GM18951 (cell line): ENCODE results near the gene KAT6B.
A peak's percentile ranks its signal among the peaks of the same experiment; 100 is the strongest.
"Not testable (repeated sequence)": the region's sequence is repeated elsewhere in the genome, so short reads cannot be mapped to it uniquely, and the experiment has no call there.

Source experiments
- POLR2A ChIP-seq: IDR thresholded peaks from 4 replicates; pipeline ENCODE4 v1.6.1; 2011; ENCODE audit warnings: mild to moderate bottlenecking; ENCODE audit not compliant: insufficient read length, insufficient read depth; ENCODE audit errors: extremely low read depth
- in situ Hi-C: fragments of 300-500 bp; cut with MboI; formaldehyde crosslinking; loops from one replicate; pipeline ENCODE4 v1.12.0; 2022; ENCODE audit warnings: low sequenced_read_pairs, mixed read lengths, inconsistent platforms; ENCODE audit not compliant: unreplicated experiment

The KAT6B gene

DNA sequence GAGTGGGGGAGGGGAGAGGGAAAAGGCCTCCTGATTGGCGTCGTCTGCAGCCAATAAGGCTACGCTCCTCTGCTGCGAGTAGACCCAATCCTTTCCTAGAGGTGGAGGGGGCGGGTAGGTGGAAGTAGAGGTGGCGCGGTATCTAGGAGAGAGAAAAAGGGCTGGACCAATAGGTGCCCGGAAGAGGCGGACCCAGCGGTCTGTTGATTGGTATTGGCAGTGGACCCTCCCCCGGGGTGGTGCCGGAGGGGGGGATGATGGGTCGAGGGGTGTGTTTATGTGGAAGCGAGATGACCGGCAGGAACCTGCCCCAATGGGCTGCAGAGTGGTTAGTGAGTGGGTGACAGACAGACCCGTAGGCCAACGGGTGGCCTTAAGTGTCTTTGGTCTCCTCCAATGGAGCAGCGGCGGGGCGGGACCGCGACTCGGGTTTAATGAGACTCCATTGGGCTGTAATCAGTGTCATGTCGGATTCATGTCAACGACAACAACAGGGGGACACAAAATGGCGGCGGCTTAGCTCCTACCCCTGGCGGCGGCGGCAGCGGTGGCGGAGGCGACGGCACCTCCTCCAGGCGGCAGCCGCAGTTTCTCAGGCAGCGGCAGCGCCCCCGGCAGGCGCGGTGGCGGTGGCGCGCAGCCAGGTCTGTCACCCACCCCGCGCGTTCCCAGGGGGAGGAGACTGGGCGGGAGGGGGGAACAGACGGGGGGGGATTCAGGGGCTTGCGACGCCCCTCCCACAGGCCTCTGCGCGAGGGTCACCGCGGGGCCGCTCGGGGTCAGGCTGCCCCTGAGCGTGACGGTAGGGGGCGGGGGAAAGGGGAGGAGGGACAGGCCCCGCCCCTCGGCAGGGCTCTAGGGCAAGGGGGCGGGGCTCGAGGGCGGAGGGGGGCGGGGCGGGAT lies at the start of gene KAT6B:
KAT6B (plus strand) TSS at position 459 of the 903 bp plus-strand sequence. CDS start 16,258 bp downstream, outside the sequence.
- in situ Hi-C loops: no loop called here
- TF ChIP-seq POLR2A: peak; percentile 61

DNA sequence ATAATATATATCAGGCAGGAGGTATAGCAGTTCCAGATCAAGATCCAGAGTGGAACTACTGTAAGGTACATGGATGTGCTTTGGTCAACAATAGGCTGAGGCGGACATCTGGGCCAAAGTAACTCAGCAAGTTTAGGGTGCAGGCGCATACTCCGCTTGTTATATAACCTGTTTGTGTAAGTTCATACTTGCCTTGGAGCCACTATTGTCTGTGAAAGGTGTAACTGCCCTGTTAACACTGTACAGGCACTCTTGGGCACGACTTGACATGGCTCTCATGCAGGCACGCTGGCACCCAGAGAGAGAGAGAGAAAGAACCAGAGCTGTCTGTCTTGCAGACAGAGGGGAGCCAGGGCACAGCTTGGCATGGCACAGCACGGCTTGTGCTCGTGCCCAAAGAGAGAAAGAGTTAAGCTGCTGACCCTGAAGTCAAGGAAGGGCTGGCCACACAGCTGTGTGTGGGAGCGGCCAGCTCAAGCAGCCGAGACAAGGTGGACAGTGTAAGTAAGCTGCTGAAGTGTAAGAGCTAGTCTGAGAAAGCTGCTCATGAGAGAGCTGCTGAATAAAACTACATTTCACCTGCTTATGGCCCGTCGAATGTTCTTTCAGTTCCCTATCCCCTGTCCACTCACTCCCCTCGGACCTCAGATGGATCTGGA lies 47.8 kb upstream of the KAT6B start:
- in situ Hi-C loops: no loop called here
- no peak for TF ChIP-seq POLR2A

DNA sequence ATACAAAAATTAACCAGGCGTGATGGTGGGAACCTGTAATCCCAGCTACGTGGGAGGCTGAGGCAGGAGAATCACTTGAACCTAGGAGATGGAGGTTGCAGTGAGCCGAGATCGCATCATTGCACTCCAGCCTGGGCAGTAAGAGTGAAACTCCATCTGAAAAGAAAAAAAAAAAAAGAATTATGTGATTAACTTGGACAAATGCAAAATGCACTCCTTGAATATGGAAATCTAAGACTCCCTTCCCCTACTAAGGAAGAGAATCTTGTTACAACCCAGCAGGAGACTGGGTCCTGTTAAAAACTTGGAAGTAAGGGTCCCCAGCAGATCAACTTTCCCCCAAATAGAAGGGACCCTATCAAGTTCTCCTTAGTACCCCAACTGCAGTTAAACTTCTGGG lies 44.5 kb upstream of the KAT6B start:
- in situ Hi-C loops: not testable (repeated sequence)

DNA sequence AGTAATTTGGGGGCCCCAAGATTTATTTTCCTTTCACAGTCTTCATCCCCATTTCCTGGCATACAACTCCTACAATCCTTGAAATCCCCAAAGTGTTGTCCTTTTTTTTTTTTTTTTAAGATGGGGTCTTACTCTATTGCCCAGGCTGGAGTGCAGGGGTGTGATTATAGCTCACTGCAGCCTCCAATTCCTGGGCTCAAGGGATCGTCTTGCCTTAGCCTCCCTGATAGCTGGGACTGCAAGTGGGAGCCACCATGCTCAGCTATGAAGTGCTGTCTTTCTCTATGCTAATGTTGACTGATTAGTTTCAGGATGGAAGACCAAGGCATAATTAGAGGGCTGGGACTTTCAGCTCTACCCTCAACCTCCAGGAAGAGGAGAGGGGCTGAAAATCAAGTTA lies 41.9 kb upstream of the KAT6B start:
- no peak for TF ChIP-seq POLR2A
- in situ Hi-C loops: no loop called here

DNA sequence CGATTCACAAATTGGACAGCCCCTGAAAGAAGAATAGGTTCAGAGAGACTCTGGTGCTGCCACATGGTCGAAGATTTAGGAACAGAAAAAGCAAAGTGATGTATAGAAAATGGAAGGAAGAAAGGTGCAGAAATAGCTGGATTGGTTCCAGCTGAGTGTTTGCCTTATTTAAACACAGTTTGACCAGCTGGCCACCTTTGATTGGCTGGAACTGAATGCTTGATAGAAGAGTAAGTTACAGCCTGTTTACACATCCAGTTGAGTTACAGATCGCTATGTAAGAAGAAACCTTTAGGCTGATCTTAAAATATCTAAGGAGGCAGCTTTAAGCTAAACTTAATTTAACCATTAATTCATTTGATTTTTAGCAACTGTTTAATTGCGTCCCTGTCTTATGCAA lies 40.3 kb upstream of the KAT6B start:
- no peak for TF ChIP-seq POLR2A

DNA sequence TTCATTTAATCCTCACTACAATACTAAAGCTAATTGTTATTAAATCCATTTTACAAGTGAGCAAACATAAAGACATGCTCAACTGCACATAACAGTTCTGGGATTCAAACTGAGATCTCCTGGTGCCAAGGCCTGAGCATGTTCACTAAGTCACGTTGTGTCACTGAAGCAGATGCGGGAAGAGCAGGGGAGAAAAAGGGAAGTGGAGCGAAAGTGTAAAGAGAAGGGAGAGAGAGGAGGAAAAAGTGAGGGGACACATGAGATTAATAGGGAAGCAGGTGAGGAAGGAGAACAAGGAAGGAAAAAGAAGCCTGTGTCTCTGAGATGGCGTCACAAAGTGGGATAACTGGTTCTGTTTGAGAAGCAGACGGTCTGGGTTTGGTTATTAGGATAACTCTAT lies 38.9 kb upstream of the KAT6B start:
- in situ Hi-C loops: no loop called here
- TF ChIP-seq POLR2A: no peak

More for the DNA sequence above, 40.3 kb upstream of the KAT6B start:
- in situ Hi-C loops: no loop called here

DNA sequence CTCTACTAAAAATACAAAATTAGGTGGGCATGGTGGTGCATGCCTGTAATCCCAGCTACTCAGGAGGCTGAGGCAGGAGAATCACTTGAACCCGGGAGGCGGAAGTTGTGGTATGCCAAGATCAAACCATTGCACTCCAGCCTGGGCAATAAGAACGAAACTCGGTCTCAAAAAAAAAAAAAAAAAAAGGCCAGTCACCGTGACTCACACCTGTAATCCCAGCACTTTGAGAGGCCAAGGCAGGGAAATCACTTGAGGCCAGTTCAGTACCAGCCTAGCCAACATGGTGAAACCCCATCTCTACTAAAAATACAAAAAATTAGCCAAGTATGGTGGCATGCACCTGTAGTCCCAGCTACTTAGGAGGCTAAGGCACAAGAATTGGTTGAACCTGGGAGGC lies 34.4 kb upstream of the KAT6B start:
- in situ Hi-C loops: not testable (repeated sequence)

DNA sequence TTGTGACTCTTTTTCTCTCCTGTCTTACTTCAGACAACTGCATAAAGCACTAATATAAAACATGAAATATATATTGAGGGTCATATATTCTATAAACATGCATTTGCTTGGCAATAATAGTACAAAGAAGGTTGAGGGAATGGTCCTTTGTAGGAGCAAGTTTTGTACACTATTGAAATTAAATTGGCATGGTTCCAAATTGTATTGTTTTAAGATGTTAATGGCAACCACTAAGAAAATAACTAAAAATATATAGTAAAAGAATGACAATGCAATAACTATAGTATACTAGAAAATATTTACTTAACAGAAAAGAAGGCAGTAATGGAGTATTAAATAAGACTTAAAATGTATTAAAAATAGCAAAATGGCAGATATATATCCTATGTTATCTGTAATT lies 33.7 kb upstream of the KAT6B start:
- no peak for TF ChIP-seq POLR2A

DNA sequence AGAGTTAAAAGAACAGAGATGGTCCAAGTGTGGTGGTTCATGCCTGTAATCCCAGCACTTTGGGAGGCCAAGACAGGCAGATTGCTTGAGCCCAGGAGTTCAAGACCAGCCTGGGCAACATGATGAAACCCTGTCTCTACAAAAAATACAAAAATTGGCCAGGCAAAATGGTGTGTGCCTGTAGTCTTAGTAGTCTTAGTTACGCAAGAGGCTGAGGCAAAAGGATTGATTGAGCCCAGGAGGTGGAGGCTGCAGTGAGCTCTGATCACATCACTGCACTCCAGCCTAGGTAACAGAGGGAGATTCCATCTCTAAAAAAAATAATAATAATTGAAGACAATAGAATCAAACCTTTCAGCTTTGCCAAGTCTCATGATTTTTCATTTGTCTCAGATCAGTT lies 33.2 kb upstream of the KAT6B start:
- in situ Hi-C loops: not testable (repeated sequence)

More for the DNA sequence above, 33.7 kb upstream of the KAT6B start:
- in situ Hi-C loops: no loop called here

DNA sequence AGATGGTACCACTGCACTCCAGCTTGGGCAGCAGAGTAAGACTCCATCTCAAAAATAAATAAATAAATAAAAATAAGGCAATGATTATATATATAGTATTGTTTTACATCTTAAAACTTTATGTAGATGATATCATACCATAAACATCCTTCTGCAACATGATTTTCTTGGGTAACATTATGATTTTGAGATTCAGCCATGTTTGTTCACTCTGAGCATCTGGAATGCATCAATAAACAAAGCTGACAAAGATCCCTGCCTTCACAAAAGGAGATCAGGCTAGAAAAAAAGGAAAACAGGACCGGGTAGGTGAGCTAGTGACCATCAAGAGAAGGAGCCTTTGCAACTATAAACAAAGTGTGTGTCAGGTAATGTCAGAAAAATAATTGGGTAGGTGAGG lies 31.9 kb upstream of the KAT6B start:
- TF ChIP-seq POLR2A: no peak
- in situ Hi-C loops: no loop called here

DNA sequence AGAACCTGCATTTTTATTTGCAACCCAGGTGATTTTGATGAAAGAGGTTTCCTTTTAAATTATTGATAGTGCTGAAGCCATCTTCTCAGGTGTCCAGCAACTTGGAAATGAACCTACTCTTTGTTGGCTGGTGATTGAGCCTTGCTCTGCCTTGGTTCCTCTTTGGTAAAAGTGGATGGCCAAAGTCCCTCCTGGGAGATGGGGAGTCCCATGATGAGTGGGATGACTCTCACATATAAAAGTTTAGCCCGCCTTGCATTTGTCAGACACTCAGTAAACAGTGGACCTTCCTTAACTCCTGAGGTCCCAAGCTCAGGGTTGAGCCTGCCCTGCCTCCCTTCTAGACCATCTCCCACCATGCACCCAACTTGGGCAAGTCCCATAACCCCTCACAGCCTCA lies 28.9 kb upstream of the KAT6B start:
- no peak for TF ChIP-seq POLR2A
- in situ Hi-C loops: no loop called here

DNA sequence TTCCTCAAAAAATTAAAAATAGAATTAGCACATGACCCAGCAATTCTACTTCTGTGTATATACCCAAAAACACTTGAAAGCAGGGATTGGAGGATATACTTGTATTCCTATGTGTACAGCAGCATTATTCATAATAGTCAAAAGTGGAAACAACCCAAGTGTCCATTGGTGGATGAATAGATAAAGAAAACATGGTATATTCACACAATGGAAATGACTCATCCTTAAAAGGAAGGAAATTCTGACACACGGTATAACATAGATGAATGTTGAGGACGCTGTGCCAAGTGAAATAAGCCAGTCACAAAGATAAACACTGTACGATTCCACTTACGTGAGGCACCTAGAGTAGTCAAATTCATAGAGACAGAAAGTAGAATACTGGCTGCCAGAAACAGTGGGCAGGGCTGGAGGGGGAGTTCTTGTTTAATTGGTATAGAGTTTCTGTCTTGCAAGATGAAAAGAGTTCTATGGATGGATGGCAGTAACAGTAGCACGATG lies 26.6 kb upstream of the KAT6B start:
- TF ChIP-seq POLR2A: no peak
- in situ Hi-C loops: no loop called here

DNA sequence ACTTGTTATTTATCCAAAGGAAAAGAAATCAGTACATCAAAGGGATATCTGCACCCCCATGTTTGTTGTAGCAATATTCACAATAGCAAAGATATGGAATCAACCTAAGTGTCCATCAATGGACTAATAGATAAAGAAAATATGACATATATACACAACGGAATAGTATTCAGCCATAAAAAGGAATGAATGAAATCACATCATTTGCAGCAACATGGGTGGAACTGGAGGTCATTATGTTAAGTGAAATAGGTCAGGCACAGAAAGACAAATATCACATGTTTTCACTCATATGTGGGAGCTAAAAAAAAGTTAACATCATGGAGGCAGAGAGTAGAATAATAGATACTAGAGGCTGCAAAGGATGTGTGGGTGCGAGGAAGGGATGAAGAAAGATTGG lies 25.0 kb upstream of the KAT6B start:
- TF ChIP-seq POLR2A: no peak
- in situ Hi-C loops: no loop called here

DNA sequence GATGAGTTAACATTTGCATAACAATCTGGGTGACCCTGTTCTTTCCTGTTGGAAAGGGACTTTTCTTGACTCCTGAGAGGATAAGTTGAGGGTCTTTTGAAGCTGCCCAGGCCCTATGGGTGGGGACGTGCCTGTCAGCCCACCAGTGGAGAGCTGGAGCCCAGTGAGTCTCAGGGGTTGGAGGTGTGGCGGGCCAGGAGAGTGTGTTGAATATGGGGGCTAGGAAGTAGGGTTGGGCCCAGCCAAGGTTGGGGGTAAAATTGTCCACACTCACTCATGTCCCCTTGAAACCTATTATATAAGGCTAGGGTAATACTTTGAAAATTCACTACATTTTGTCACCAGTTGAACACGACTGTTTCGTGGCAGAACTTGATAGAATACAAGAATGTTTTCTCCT lies 17.9 kb upstream of the KAT6B start:
- TF ChIP-seq POLR2A: no peak
- in situ Hi-C loops: no loop called here

DNA sequence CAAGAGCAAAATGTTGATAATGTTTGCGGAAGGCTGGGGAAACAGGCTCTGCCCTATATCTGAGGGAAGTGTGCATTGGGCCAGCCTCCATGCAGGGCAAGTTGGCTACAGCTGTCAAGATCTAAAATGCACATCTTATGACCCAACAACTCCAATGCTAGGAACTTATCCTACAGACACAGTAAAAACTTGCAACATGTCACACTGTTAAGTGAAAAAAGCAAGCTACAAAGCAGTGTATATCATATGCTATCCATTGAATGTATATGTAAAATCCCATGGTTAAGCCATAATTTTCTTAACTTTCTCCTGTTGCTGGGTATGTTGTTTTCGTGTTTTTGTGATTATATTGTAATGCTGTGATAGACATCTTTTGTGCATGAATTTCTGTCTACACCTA lies 16.3 kb upstream of the KAT6B start:
- TF ChIP-seq POLR2A: no peak
- in situ Hi-C loops: no loop called here
